OCI-LY7 (cell line): ENCODE results near the gene ZNF800. TPM values are rescaled to one million over a fixed set of nuclear protein-coding genes. Genes with fewer than 3 reads are reported as not detected.

ENCODE experiments used
- BruUV-seq: library from RNA; stranded (reverse); fragments of 400-500 nt; replicated peaks from 2 replicates; lab custom pipeline; 2021; lab: Mats Ljungman, UMichigan
- CTCF ChIA-PET: fragments of 300-600 bp; sonication (Branson Sonifier 250); formaldehyde crosslinking; loops from one replicate; lab custom pipeline; 2022; ENCODE audit warnings: antibody characterized with exemption; ENCODE audit not compliant: unreplicated experiment; lab: Charles Lee
- POLR2A ChIA-PET: fragments of 300-600 bp; sonication (Branson Sonifier 250); formaldehyde crosslinking; loops from one replicate; lab custom pipeline; 2022; ENCODE audit warnings: antibody characterized with exemption; lab: Charles Lee
- DNase-seq: peaks from one replicate; pipeline ENCODE4 v3.0.0-alpha.2; 2015; ENCODE audit warnings: low spot score
- H2AFZ ChIP-seq: fragments of 200-600 bp; sonication (generic), shearing (Covaris generic); 2 replicates; pipeline ENCODE4 v1.6.1; 2014; ENCODE audit warnings: mild to moderate bottlenecking, antibody characterized with exemption, low read length, moderate library complexity
- H3K27ac ChIP-seq: fragments of 200-600 bp; sonication (generic); 2 replicates; pipeline ENCODE4 v1.5.1; 2014; ENCODE audit warnings: mixed run types, low read depth, mild to moderate bottlenecking, moderate library complexity, low read length, inconsistent platforms; ENCODE audit not compliant: poor library complexity, severe bottlenecking
- H3K36me3 ChIP-seq: fragments of 200-600 bp; sonication (generic); 2 replicates; pipeline ENCODE4 v1.6.1; 2014; ENCODE audit warnings: mild to moderate bottlenecking, antibody characterized with exemption, low read length, moderate library complexity, mixed read lengths; ENCODE audit not compliant: insufficient read depth
- H3K4me1 ChIP-seq: fragments of 200-600 bp; sonication (generic); 2 replicates; pipeline ENCODE4 v1.5.1; 2014; ENCODE audit warnings: mild to moderate bottlenecking, low read length; ENCODE audit not compliant: insufficient read depth, poor library complexity, severe bottlenecking
- H3K4me2 ChIP-seq: fragments of 200-600 bp; sonication (generic); 2 replicates; pipeline ENCODE4 v1.6.1; 2014; ENCODE audit warnings: mild to moderate bottlenecking, low read length
- H3K4me3 ChIP-seq: fragments of 200-600 bp; sonication (generic); 2 replicates; pipeline ENCODE4 v1.5.1; 2014; ENCODE audit warnings: mild to moderate bottlenecking, low read depth, low read length; ENCODE audit not compliant: poor library complexity, severe bottlenecking
- H3K79me2 ChIP-seq: fragments of 200-600 bp; sonication (generic); 2 replicates; pipeline ENCODE4 v1.6.1; 2016; ENCODE audit warnings: low read depth, mild to moderate bottlenecking, low read length, moderate library complexity, mixed read lengths; ENCODE audit not compliant: insufficient read depth
- H3K9me2 ChIP-seq: fragments of 200-600 bp; sonication (generic); 2 replicates; pipeline ENCODE4 v1.6.1; 2016; ENCODE audit warnings: mild to moderate bottlenecking, low read length, mixed read lengths; ENCODE audit not compliant: insufficient read depth
- H3K9me3 ChIP-seq: fragments of 200-600 bp; sonication (generic); 2 replicates; pipeline ENCODE4 v1.6.1; 2014; ENCODE audit warnings: mild to moderate bottlenecking, mixed run types, low read length, mixed read lengths
- H4K20me1 ChIP-seq: fragments of 200-600 bp; sonication (generic); 2 replicates; pipeline ENCODE4 v1.6.1; 2014; ENCODE audit warnings: mild to moderate bottlenecking, antibody characterized with exemption, low read length, moderate library complexity, mixed read lengths; ENCODE audit not compliant: insufficient read depth
- EZH2phosphoT487 ChIP-seq: fragments of 200-600 bp; sonication (generic); IDR thresholded peaks from 2 replicates; pipeline ENCODE4 v1.6.1; 2018; ENCODE audit warnings: low read depth, borderline replicate concordance, mild to moderate bottlenecking, mixed run types, antibody characterized with exemption, low read length, moderate library complexity, mixed read lengths
- intact Hi-C: fragments of 100-400 bp; cut with micrococcal nuclease; formaldehyde crosslinking; loops from one replicate; pipeline ENCODE4 v1.10.0; 2022; ENCODE audit not compliant: unreplicated experiment
- total RNA-seq, 2 experiments: library from RNA; depleted of rRNA in 1 of 2; stranded (reverse); fragments of >200 nt in 1 of 2; shearing (Covaris generic) in 1 of 2; gene quantifications; 2 replicates each; pipeline ENCODE4 v1.2.3, GENCODE V29; 2014 to 2022
- TF ChIP-seq, protein P1 (sequence below): fragments of 200-600 bp; sonication (generic); conservative IDR thresholded peaks from 2 replicates; pipeline ENCODE4 v1.5.1; 2014; ENCODE audit warnings: mild to moderate bottlenecking, antibody characterized with exemption, low read length, moderate library complexity, mixed read lengths

ZNF800 gene
- total RNA-seq, 2 experiments from 2014 or later = 23.9 to 42.2 TPM

DNA sequence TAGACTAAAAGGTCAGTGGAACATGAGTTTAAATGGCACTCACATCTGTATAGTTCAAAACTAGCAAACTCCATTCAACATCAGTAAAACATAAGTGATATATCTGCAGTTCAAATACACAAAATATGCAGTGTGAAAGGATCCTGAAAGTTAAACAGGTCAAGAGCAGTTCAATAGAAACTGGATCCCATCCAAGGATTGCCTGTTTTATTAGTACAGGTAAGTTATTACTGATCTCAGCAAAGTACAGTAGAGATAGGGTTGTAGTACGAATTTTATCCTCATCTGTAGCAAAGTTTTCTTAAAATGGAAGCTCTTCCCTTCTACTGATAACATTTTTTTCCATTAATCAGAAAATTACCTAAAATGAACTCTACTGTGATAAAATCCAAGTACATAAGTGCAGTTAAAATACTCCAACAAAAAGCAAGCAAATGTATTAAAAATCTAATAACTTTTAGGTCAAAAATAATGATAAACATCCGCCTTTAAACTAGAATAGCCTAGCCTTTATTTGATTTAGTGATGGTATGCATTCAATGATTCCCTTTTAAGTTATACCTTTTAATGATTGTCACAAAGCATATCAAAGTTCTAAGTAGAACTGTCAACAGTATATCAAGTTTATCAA lies 2.2 kb downstream of the ZNF800 start:
- Histone ChIP-seq H3K27ac (no peak overlapping the region), H4K20me1 (peaks cover 34% of the 10 kb centered on the region), H3K79me2 (peaks cover 66% of the 10 kb centered on the region), H3K4me1 (peaks cover 40% of the 10 kb centered on the region), H2AFZ (no peak overlapping the region), H3K36me3 (peaks cover 58% of the 10 kb centered on the region), H3K4me2 (peak overlapping the region; percentile 98), H3K9me3 (no peaks in the 10 kb centered on the region), H3K9me2 (no peaks in the 10 kb centered on the region), H3K4me3 (peak overlapping the region; percentile 99)
- ChIA-PET POLR2A (interaction anchor here (0.6 to 3.7 kb wide), 3 partner anchors 11 to 23 kb away, joined by 3 to 17 read pairs (median 4); no protein-coding TSS in a partner anchor), CTCF (no interaction called here)
- no TSS peak for BruUV-seq
- DNase-seq = no peak
- intact Hi-C loops = loop anchor here (5.0 to 10.0 kb wide), 2 partner anchors 197 to 714 kb away; partner anchors contain the start of genes ARF5 and GCC1
- TF ChIP-seq, protein P1, sequence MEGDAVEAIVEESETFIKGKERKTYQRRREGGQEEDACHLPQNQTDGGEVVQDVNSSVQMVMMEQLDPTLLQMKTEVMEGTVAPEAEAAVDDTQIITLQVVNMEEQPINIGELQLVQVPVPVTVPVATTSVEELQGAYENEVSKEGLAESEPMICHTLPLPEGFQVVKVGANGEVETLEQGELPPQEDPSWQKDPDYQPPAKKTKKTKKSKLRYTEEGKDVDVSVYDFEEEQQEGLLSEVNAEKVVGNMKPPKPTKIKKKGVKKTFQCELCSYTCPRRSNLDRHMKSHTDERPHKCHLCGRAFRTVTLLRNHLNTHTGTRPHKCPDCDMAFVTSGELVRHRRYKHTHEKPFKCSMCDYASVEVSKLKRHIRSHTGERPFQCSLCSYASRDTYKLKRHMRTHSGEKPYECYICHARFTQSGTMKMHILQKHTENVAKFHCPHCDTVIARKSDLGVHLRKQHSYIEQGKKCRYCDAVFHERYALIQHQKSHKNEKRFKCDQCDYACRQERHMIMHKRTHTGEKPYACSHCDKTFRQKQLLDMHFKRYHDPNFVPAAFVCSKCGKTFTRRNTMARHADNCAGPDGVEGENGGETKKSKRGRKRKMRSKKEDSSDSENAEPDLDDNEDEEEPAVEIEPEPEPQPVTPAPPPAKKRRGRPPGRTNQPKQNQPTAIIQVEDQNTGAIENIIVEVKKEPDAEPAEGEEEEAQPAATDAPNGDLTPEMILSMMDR = no peak
- no peak for TF ChIP-seq EZH2phosphoT487

DNA sequence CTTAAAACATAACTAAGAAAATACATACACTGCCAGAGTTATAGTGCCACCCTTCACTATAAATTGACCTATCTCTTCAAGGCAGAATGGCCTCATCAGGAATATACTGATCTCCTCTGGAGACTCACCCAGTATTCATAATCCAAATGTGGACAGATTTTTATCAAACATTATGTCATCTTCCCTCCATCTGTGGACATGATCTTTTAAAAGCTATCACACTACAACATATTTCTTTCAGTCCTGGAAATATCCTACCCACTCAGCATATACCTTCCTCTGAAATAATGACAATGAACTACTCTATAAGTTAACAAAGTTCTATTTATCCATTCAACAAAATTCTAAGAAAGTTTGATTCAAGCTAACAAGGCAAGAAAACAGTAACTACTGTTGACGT lies 3.2 kb downstream of the ZNF800 start:
- Histone ChIP-seq H3K9me2 (no peaks in the 10 kb centered on the region), H3K27ac (no peak overlapping the region), H3K4me1 (peaks cover 36% of the 10 kb centered on the region), H3K9me3 (no peaks in the 10 kb centered on the region), H3K79me2 (peaks cover 76% of the 10 kb centered on the region), H3K4me2 (peak overlapping the region; percentile 98), H3K36me3 (peaks cover 68% of the 10 kb centered on the region), H2AFZ (no peak overlapping the region), H3K4me3 (peak overlapping the region; percentile 99), H4K20me1 (peaks cover 40% of the 10 kb centered on the region)
- ChIA-PET POLR2A (interaction anchor here (0.7 to 3.7 kb wide), 3 partner anchors 10 to 18 kb away, joined by 3 to 17 read pairs (median 4); no protein-coding TSS in a partner anchor), CTCF (no interaction called here)
- intact Hi-C loops = no loop called here
- BruUV-seq = no TSS peak
- TF ChIP-seq, protein P1 = no peak
- no peak for TF ChIP-seq EZH2phosphoT487
- no peak for DNase-seq

DNA sequence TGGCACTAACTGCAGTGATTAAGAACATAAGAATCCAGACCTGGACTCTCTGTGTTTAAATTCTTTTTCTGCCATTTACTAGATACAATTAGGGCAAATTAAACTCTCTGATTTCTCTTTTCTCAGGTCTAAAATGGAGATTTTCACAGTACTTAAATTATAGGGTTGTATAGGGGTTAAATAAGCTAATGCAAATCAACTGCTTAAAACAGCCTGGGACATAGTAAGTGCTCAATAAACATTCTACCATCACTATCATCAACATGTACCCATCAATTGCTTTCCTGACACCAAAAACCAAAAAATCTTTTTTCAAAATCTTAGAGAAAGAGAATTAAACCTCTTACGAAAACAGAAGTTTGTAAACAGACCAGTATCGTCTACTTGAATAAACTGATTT lies 4.5 kb downstream of the ZNF800 start:
- peaks cover 23% of the 10 kb centered on the region for H3K4me1 ChIP-seq

More for the DNA sequence above, 4.5 kb downstream of the ZNF800 start:
- TF ChIP-seq, protein P1 = no peak
- TF ChIP-seq EZH2phosphoT487 = no peak
- Histone ChIP-seq H2AFZ (no peak overlapping the region), H4K20me1 (peaks cover 47% of the 10 kb centered on the region), H3K27ac (no peak overlapping the region), H3K9me3 (no peaks in the 10 kb centered on the region), H3K79me2 (peaks cover 89% of the 10 kb centered on the region), H3K4me3 (no peak overlapping the region), H3K4me2 (no peak overlapping the region), H3K9me2 (no peaks in the 10 kb centered on the region), H3K36me3 (peaks cover 77% of the 10 kb centered on the region)
- no TSS peak for BruUV-seq
- intact Hi-C loops = no loop called here
- ChIA-PET CTCF (no interaction called here), POLR2A (interaction anchor here (1.0 to 1.1 kb wide), 3 partner anchors 10 to 12 kb away, joined by 4 to 5 read pairs (median 5); no protein-coding TSS in a partner anchor)
- DNase-seq = no peak
